Neural crest cell (in vitro differentiated cells): ENCODE measurements around the gene EPB42. TPM values are rescaled to one million over a fixed set of nuclear protein-coding genes. Genes with fewer than 3 reads are reported as not detected.

ENCODE experiments used
- DNase-seq: peaks from one replicate; pipeline ENCODE4 v3.0.0; 2021; ENCODE audit warnings: low read depth, mixed read lengths, low spot score
- H3K27ac Mint-ChIP-seq: one replicate; pipeline ENCODE4 v1.8.0; 2021; ENCODE audit warnings: mild to moderate bottlenecking, mixed read lengths; ENCODE audit not compliant: unreplicated experiment
- H3K27me3 Mint-ChIP-seq: 2 replicates; pipeline ENCODE4 v1.8.0; 2021; ENCODE audit warnings: low read depth, mild to moderate bottlenecking, mixed read lengths
- H3K36me3 Mint-ChIP-seq: 2 replicates; pipeline ENCODE4 v1.8.0; 2021; ENCODE audit warnings: low read depth, mild to moderate bottlenecking, mixed read lengths
- H3K4me1 Mint-ChIP-seq: 2 replicates; pipeline ENCODE4 v1.8.0; 2021; ENCODE audit warnings: mixed read lengths
- H3K4me3 Mint-ChIP-seq: one replicate; pipeline ENCODE4 v1.8.0; 2021; ENCODE audit warnings: mild to moderate bottlenecking, mixed read lengths
- H3K9me3 Mint-ChIP-seq: 2 replicates; pipeline ENCODE4 v1.8.0; 2021; ENCODE audit warnings: mixed read lengths
- long read RNA-seq: library from polyadenylated mRNA; unstranded; transcript quantifications from one replicate; pipeline ENCODE4 v2.0.0, GENCODE V29; 2020
- total RNA-seq: library from RNA; stranded (reverse); gene quantifications from 2 replicates; pipeline ENCODE4 v1.2.1, GENCODE V29; 2021
- TF ChIP-seq, protein P1 (sequence below): fragments of 200-600 bp; sonication (generic); conservative IDR thresholded peaks from 2 replicates; pipeline ENCODE4 v1.5.0; 2021; ENCODE audit warnings: antibody characterized with exemption, mild to moderate bottlenecking

The EPB42 gene
- not detected in 2 replicates for total RNA-seq
- long read RNA-seq = 0 reads

DNA sequence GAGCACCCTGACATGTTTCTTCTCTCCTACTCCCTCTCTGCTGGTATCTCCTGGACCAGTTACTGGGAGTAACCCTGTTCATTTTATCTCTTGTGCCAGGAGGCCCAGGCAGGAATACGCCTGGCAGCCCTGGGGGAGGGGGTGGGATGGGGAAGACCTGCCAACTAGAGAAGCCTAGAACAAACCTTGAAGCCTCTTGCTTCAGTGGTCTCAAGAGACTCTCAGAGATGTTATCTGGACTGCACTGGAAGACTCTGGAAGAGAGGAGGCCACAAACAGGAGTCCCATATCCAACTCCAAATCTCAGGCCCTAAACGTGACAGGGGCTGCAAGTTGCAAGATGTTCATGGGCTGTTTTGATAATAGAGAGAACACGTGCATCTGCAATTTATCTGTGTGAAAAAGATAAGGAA is at the start of gene EPB42:
Gene EPB42 (minus strand): TSS at position 28 of the 413 bp plus-strand sequence. CDS start 193 bp downstream, outside the sequence.
- no peak for DNase-seq
- TF ChIP-seq, protein P1, sequence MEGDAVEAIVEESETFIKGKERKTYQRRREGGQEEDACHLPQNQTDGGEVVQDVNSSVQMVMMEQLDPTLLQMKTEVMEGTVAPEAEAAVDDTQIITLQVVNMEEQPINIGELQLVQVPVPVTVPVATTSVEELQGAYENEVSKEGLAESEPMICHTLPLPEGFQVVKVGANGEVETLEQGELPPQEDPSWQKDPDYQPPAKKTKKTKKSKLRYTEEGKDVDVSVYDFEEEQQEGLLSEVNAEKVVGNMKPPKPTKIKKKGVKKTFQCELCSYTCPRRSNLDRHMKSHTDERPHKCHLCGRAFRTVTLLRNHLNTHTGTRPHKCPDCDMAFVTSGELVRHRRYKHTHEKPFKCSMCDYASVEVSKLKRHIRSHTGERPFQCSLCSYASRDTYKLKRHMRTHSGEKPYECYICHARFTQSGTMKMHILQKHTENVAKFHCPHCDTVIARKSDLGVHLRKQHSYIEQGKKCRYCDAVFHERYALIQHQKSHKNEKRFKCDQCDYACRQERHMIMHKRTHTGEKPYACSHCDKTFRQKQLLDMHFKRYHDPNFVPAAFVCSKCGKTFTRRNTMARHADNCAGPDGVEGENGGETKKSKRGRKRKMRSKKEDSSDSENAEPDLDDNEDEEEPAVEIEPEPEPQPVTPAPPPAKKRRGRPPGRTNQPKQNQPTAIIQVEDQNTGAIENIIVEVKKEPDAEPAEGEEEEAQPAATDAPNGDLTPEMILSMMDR = no peak
- Mint-ChIP-seq H3K9me3 (peaks cover 2% of the 10 kb centered on the region), H3K4me1 (peaks cover 5% of the 10 kb centered on the region), H3K4me3 (no peak within 1 kb of the TSS), H3K27ac (peak within 1 kb of the TSS; percentile 1), H3K27me3 (no peaks in the 10 kb centered on the region), H3K36me3 (no peaks in the 10 kb centered on the region)

GRCh38 chr15:43270113-43270665 is 49.4 kb upstream of the EPB42 start:
- no peaks in the 10 kb centered on the region for H3K36me3 Mint-ChIP-seq
- DNase-seq = no peak
- peaks cover 3% of the 10 kb centered on the region for H3K9me3 Mint-ChIP-seq
- no peak overlapping the region for H3K27ac Mint-ChIP-seq
- peaks cover 47% of the 10 kb centered on the region for H3K27me3 Mint-ChIP-seq
- no peaks in the 10 kb centered on the region for H3K4me1 Mint-ChIP-seq
- H3K4me3 Mint-ChIP-seq = no peak overlapping the region
- TF ChIP-seq, protein P1 = no peak

GRCh38 chr15:43268111-43269105 is 47.6 kb upstream of the EPB42 start:
- TF ChIP-seq, protein P1 = no peak
- DNase-seq = no peak
- Mint-ChIP-seq H3K9me3 (peaks cover 3% of the 10 kb centered on the region), H3K4me3 (no peak overlapping the region), H3K36me3 (no peaks in the 10 kb centered on the region), H3K4me1 (no peaks in the 10 kb centered on the region), H3K27ac (no peak overlapping the region), H3K27me3 (peaks cover 59% of the 10 kb centered on the region)

- Mint-ChIP-seq H3K27me3 (peaks cover 68% of the 10 kb centered on the region), H3K4me3 (no peak overlapping the region), H3K36me3 (no peaks in the 10 kb centered on the region), H3K9me3 (peaks cover 3% of the 10 kb centered on the region), H3K27ac (no peak overlapping the region), H3K4me1 (no peaks in the 10 kb centered on the region)
- TF ChIP-seq, protein P1 = no peak
- DNase-seq = no peak
Measured at GRCh38 chr15:43267439-43267838, 46.6 kb upstream of the EPB42 start.

GRCh38 chr15:43266834-43267233 is 46.0 kb upstream of the EPB42 start, which contains the start of gene TGM5:
Gene TGM5 (minus strand): TSS chr15:43266928. CDS start chr15:43266849, 79 bp downstream.
- H3K36me3 Mint-ChIP-seq = no peaks in the 10 kb centered on the region
- DNase-seq = no peak

More at GRCh38 chr15:43266834-43267233, 46.0 kb upstream of the EPB42 start, which contains the start of gene TGM5:
- Mint-ChIP-seq H3K9me3 (no peaks in the 10 kb centered on the region), H3K4me1 (no peaks in the 10 kb centered on the region), H3K27ac (no peak within 1 kb of the TSS), H3K27me3 (peaks cover 68% of the 10 kb centered on the region), H3K4me3 (no peak within 1 kb of the TSS)
- TF ChIP-seq, protein P1 = no peak
